GM23248 (cell line): ENCODE results near the gene CABS1.

ENCODE experiments used
- EZH2 ChIP-seq: fragments of 200-600 bp; sonication (generic); IDR thresholded peaks from 2 replicates; pipeline ENCODE4 v1.6.1; 2018; ENCODE audit warnings: antibody characterized with exemption, mild to moderate bottlenecking; ENCODE audit not compliant: insufficient read depth, poor library complexity, severe bottlenecking
- EZH2phosphoT487 ChIP-seq: fragments of 200-600 bp; sonication (generic); IDR thresholded peaks from 2 replicates; pipeline ENCODE4 v1.6.1; 2018; ENCODE audit warnings: antibody characterized with exemption, moderate library complexity, mild to moderate bottlenecking, low read depth; ENCODE audit not compliant: insufficient read depth

- TF ChIP-seq EZH2phosphoT487 (no peak), EZH2 (no peak)
Measured at GRCh38 chr4:70364002-70364401, 29.2 kb downstream of the CABS1 start.
